CD4-positive, alpha-beta T cell (primary cell): ENCODE measurements around the gene MAPK4. TPM values are rescaled to one million over a fixed set of nuclear protein-coding genes. Genes with fewer than 3 reads are reported as not detected.

ENCODE experiments used
- ATAC-seq: fragments of 200-7000 bp; cut with Tn5 transposase; one replicate; pipeline ENCODE4 v1.10.0; 2022; ENCODE audit warnings: mild to moderate bottlenecking; ENCODE audit not compliant: poor library complexity
- CTCF ChIA-PET: fragments of 350-600 bp; sonication (Branson Sonifier 250); formaldehyde crosslinking; loops from one replicate; lab custom pipeline; 2021; ENCODE audit warnings: antibody characterized with exemption, inconsistent platforms; lab: Charles Lee
- POLR2A ChIA-PET: fragments of 350-600 bp; sonication (Branson Sonifier 250); formaldehyde crosslinking; loops from one replicate; lab custom pipeline; 2021; ENCODE audit warnings: antibody characterized with exemption, inconsistent platforms; lab: Charles Lee
- DNase-seq, 14 experiments: peaks; one replicate each; pipeline ENCODE4 v3.0.0-alpha.2; 2013 to 2020; ENCODE audit warnings: mixed read lengths in 2 of 14
- H3K27ac ChIP-seq, 2 donors: one replicate each; pipeline versions ENCODE4 v1.5.1 to v1.7.0; 2013; ENCODE audit warnings: low read length in 2 of 2, low read depth in 1 of 2, mild to moderate bottlenecking in 1 of 2
- H3K27me3 ChIP-seq, 2 experiments: 1 replicate in 1 of 2; 2 replicates in 1 of 2; pipeline versions ENCODE4 v1.6.1 to v1.7.0; 2013; ENCODE audit warnings: low read length in 2 of 2, control low read depth in 1 of 2, mild to moderate bottlenecking in 1 of 2, moderate library complexity in 1 of 2; ENCODE audit not compliant: insufficient read depth in 2 of 2, control insufficient read depth in 1 of 2
- H3K36me3 ChIP-seq: one replicate; pipeline ENCODE4 v1.6.1; 2013; ENCODE audit warnings: low read length, control low read depth; ENCODE audit not compliant: insufficient read depth
- H3K4me1 ChIP-seq: one replicate; pipeline ENCODE4 v1.6.1; 2013; ENCODE audit warnings: low read length, control low read depth; ENCODE audit not compliant: insufficient read depth
- H3K4me3 ChIP-seq: one replicate; pipeline ENCODE4 v1.5.1; 2013; ENCODE audit warnings: mild to moderate bottlenecking, low read length, moderate library complexity
- H3K9me3 ChIP-seq, 2 experiments: 1 replicate in 1 of 2; 2 replicates in 1 of 2; pipeline versions ENCODE4 v1.6.1 to v1.7.0; 2013; ENCODE audit warnings: low read length in 2 of 2, mild to moderate bottlenecking in 2 of 2, control low read depth in 1 of 2, moderate library complexity in 1 of 2; ENCODE audit not compliant: control insufficient read depth in 1 of 2, insufficient read depth in 1 of 2
- H3K27ac Mint-ChIP-seq: one replicate; pipeline ENCODE4 v1.8.0; 2020; ENCODE audit warnings: mixed read lengths
- H3K27me3 Mint-ChIP-seq: one replicate; pipeline ENCODE4 v1.8.0; 2021; ENCODE audit warnings: mixed read lengths
- H3K36me3 Mint-ChIP-seq: one replicate; pipeline ENCODE4 v1.8.0; 2021; ENCODE audit warnings: low read depth, mixed read lengths
- H3K4me1 Mint-ChIP-seq: one replicate; pipeline ENCODE4 v1.8.0; 2021; ENCODE audit warnings: low read depth, mixed read lengths
- H3K4me3 Mint-ChIP-seq: one replicate; pipeline ENCODE4 v1.8.0; 2020; ENCODE audit warnings: mild to moderate bottlenecking, mixed read lengths
- H3K9me3 Mint-ChIP-seq: one replicate; pipeline ENCODE4 v1.8.0; 2020; ENCODE audit warnings: mixed read lengths
- CTCF ChIP-seq: fragments of 200-600 bp; IDR thresholded peaks from one replicate; pipeline ENCODE4 v1.8.0; 2022; ENCODE audit warnings: antibody characterized with exemption, mild to moderate bottlenecking
- intact Hi-C, 2 experiments: fragments of 100-400 bp; cut with DNase I in 1 of 2; cut with micrococcal nuclease in 1 of 2; formaldehyde crosslinking; loops; one replicate each; pipeline versions ENCODE4 v1.15.1 to v1.9.0; 2023 to 2025; cut with DNase I, micrococcal nuclease
- total RNA-seq, 174 experiments: library from RNA in 2 of 174; stranded (reverse) in 2 of 174; gene quantifications; one replicate each; pipeline ENCODE4 v1.2.3 and lab custom pipeline; 2021 to 2026

MAPK4 gene
- total RNA-seq, 2 experiments from 2014 or later: not detected

GRCh38 chr18:50738098-50738757 is 178.3 kb downstream of the MAPK4 start:
- no peak for ATAC-seq
- intact Hi-C loops: no loop called here
- CTCF ChIA-PET: no interaction called here

GRCh38 chr18:50742952-50743351 is 183.1 kb downstream of the MAPK4 start:
- intact Hi-C loops: no loop called here
- H3K27ac ChIP-seq: no peak overlapping the region
- TF ChIP-seq CTCF: no peak
- DNase-seq: no peak
- ChIA-PET POLR2A (no interaction called here), CTCF (no interaction called here)
- Mint-ChIP-seq H3K36me3 (no peaks in the 10 kb centered on the region), H3K4me3 (no peak overlapping the region), H3K27me3 (peaks cover 22% of the 10 kb centered on the region), H3K27ac (no peak overlapping the region), H3K4me1 (no peaks in the 10 kb centered on the region), H3K9me3 (no peaks in the 10 kb centered on the region)
- peaks cover 0 to 5% of the 10 kb centered on the region in 2 experiments for H3K9me3 ChIP-seq
- no peaks in the 10 kb centered on the region for H3K36me3 ChIP-seq
- H3K4me3 ChIP-seq: no peak overlapping the region
- ATAC-seq: no peak
- peaks cover 0 to 4% of the 10 kb centered on the region in 2 experiments for H3K27me3 ChIP-seq
- H3K4me1 ChIP-seq: no peaks in the 10 kb centered on the region

More at GRCh38 chr18:50738098-50738757, 178.3 kb downstream of the MAPK4 start:
- Histone ChIP-seq H3K27me3 (no peaks in the 10 kb centered on the region), H3K36me3 (no peaks in the 10 kb centered on the region), H3K9me3 (peaks cover 5% of the 10 kb centered on the region in 2 experiments), H3K4me1 (no peaks in the 10 kb centered on the region), H3K27ac (no peak overlapping the region), H3K4me3 (no peak overlapping the region)
- DNase-seq: no peak
- Mint-ChIP-seq H3K36me3 (no peaks in the 10 kb centered on the region), H3K4me1 (no peaks in the 10 kb centered on the region), H3K27ac (no peak overlapping the region), H3K9me3 (no peaks in the 10 kb centered on the region), H3K4me3 (no peak overlapping the region), H3K27me3 (peaks cover 7% of the 10 kb centered on the region)
- POLR2A ChIA-PET: no interaction called here
- TF ChIP-seq CTCF: no peak

- H3K27me3 ChIP-seq: peaks cover 4% of the 10 kb centered on the region in 2 experiments
- Mint-ChIP-seq H3K4me3 (no peak overlapping the region), H3K4me1 (no peaks in the 10 kb centered on the region), H3K27ac (no peak overlapping the region), H3K27me3 (peaks cover 26% of the 10 kb centered on the region), H3K36me3 (no peaks in the 10 kb centered on the region), H3K9me3 (no peaks in the 10 kb centered on the region)
- H3K36me3 ChIP-seq: no peaks in the 10 kb centered on the region
- ChIA-PET CTCF (no interaction called here), POLR2A (no interaction called here)
- H3K4me1 ChIP-seq: no peaks in the 10 kb centered on the region
- ATAC-seq (no peak), DNase-seq (no peak)
- no peak overlapping the region for H3K4me3 ChIP-seq
- H3K27ac ChIP-seq: no peak overlapping the region
- TF ChIP-seq CTCF: no peak
- peaks cover 3 to 5% of the 10 kb centered on the region in 2 experiments for H3K9me3 ChIP-seq
- intact Hi-C loops: no loop called here
Measured at GRCh38 chr18:50744253-50744652, 184.4 kb downstream of the MAPK4 start.
